OCI-LY7 (cell line): ENCODE data around the gene PPP1R36. TPM values are rescaled to one million over a fixed set of nuclear protein-coding genes. Genes with fewer than 3 reads are reported as not detected.

Source experiments
- BruUV-seq: library from RNA; stranded (reverse); fragments of 400-500 nt; replicated peaks from 2 replicates; lab custom pipeline; 2021; lab: Mats Ljungman, UMichigan
- CTCF ChIA-PET: fragments of 300-600 bp; sonication (Branson Sonifier 250); formaldehyde crosslinking; loops from one replicate; lab custom pipeline; 2022; ENCODE audit warnings: antibody characterized with exemption; ENCODE audit not compliant: unreplicated experiment; lab: Charles Lee
- POLR2A ChIA-PET: fragments of 300-600 bp; sonication (Branson Sonifier 250); formaldehyde crosslinking; loops from one replicate; lab custom pipeline; 2022; ENCODE audit warnings: antibody characterized with exemption; lab: Charles Lee
- DNase-seq: peaks from one replicate; pipeline ENCODE4 v3.0.0-alpha.2; 2015; ENCODE audit warnings: low spot score
- H2AFZ ChIP-seq: fragments of 200-600 bp; sonication (generic), shearing (Covaris generic); 2 replicates; pipeline ENCODE4 v1.6.1; 2014; ENCODE audit warnings: mild to moderate bottlenecking, antibody characterized with exemption, low read length, moderate library complexity
- H3K27ac ChIP-seq: fragments of 200-600 bp; sonication (generic); 2 replicates; pipeline ENCODE4 v1.5.1; 2014; ENCODE audit warnings: mixed run types, low read depth, mild to moderate bottlenecking, moderate library complexity, low read length, inconsistent platforms; ENCODE audit not compliant: poor library complexity, severe bottlenecking
- H3K36me3 ChIP-seq: fragments of 200-600 bp; sonication (generic); 2 replicates; pipeline ENCODE4 v1.6.1; 2014; ENCODE audit warnings: mild to moderate bottlenecking, antibody characterized with exemption, low read length, moderate library complexity, mixed read lengths; ENCODE audit not compliant: insufficient read depth
- H3K4me1 ChIP-seq: fragments of 200-600 bp; sonication (generic); 2 replicates; pipeline ENCODE4 v1.5.1; 2014; ENCODE audit warnings: mild to moderate bottlenecking, low read length; ENCODE audit not compliant: insufficient read depth, poor library complexity, severe bottlenecking
- H3K4me2 ChIP-seq: fragments of 200-600 bp; sonication (generic); 2 replicates; pipeline ENCODE4 v1.6.1; 2014; ENCODE audit warnings: mild to moderate bottlenecking, low read length
- H3K4me3 ChIP-seq: fragments of 200-600 bp; sonication (generic); 2 replicates; pipeline ENCODE4 v1.5.1; 2014; ENCODE audit warnings: mild to moderate bottlenecking, low read depth, low read length; ENCODE audit not compliant: poor library complexity, severe bottlenecking
- H3K79me2 ChIP-seq: fragments of 200-600 bp; sonication (generic); 2 replicates; pipeline ENCODE4 v1.6.1; 2016; ENCODE audit warnings: low read depth, mild to moderate bottlenecking, low read length, moderate library complexity, mixed read lengths; ENCODE audit not compliant: insufficient read depth
- H3K9me2 ChIP-seq: fragments of 200-600 bp; sonication (generic); 2 replicates; pipeline ENCODE4 v1.6.1; 2016; ENCODE audit warnings: mild to moderate bottlenecking, low read length, mixed read lengths; ENCODE audit not compliant: insufficient read depth
- H3K9me3 ChIP-seq: fragments of 200-600 bp; sonication (generic); 2 replicates; pipeline ENCODE4 v1.6.1; 2014; ENCODE audit warnings: mild to moderate bottlenecking, mixed run types, low read length, mixed read lengths
- H4K20me1 ChIP-seq: fragments of 200-600 bp; sonication (generic); 2 replicates; pipeline ENCODE4 v1.6.1; 2014; ENCODE audit warnings: mild to moderate bottlenecking, antibody characterized with exemption, low read length, moderate library complexity, mixed read lengths; ENCODE audit not compliant: insufficient read depth
- EZH2phosphoT487 ChIP-seq: fragments of 200-600 bp; sonication (generic); IDR thresholded peaks from 2 replicates; pipeline ENCODE4 v1.6.1; 2018; ENCODE audit warnings: low read depth, borderline replicate concordance, mild to moderate bottlenecking, mixed run types, antibody characterized with exemption, low read length, moderate library complexity, mixed read lengths
- intact Hi-C: fragments of 100-400 bp; cut with micrococcal nuclease; formaldehyde crosslinking; loops from one replicate; pipeline ENCODE4 v1.10.0; 2022; ENCODE audit not compliant: unreplicated experiment
- total RNA-seq, 2 experiments: library from RNA; depleted of rRNA in 1 of 2; stranded (reverse); fragments of >200 nt in 1 of 2; shearing (Covaris generic) in 1 of 2; gene quantifications; 2 replicates each; pipeline ENCODE4 v1.2.3, GENCODE V29; 2014 to 2022
- TF ChIP-seq, protein P1 (sequence below): fragments of 200-600 bp; sonication (generic); conservative IDR thresholded peaks from 2 replicates; pipeline ENCODE4 v1.5.1; 2014; ENCODE audit warnings: mild to moderate bottlenecking, antibody characterized with exemption, low read length, moderate library complexity, mixed read lengths

PPP1R36 gene
- total RNA-seq, 2 experiments from 2014 or later = not detected

DNA sequence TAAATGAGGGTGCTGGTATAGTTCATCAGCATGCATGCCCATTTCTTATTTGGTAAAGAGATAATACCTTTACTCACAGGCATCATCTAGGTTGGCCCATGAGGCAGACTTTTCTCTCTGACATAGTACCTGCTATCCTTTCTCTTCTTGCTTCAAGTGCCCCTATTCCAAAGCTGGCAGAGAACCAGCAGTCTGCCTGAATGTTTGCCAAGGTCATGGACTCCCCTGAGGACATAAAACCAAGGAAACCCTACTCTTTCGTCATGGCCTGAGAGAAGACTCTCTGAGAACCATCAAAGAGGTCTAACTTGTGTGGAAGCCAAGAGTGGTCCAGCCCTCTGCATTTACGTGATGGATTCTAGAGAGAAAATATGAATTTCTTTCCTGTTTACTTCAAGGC is 11.9 kb downstream of the PPP1R36 start:
- no peaks in the 10 kb centered on the region for H4K20me1 ChIP-seq
- H3K79me2 ChIP-seq = no peaks in the 10 kb centered on the region
- no peaks in the 10 kb centered on the region for H3K4me1 ChIP-seq
- ChIA-PET CTCF (no interaction called here), POLR2A (interaction anchor here (1.1 to 1.4 kb wide), 2 partner anchors 11 to 40 kb away, joined by 4 to 5 read pairs; no protein-coding TSS in a partner anchor)
- no peak for DNase-seq
- no TSS peak for BruUV-seq
- H3K4me3 ChIP-seq = no peak overlapping the region
- intact Hi-C loops = no loop called here
- no peaks in the 10 kb centered on the region for H3K9me3 ChIP-seq
- no peaks in the 10 kb centered on the region for H3K36me3 ChIP-seq
- TF ChIP-seq EZH2phosphoT487 = no peak
- TF ChIP-seq, protein P1, sequence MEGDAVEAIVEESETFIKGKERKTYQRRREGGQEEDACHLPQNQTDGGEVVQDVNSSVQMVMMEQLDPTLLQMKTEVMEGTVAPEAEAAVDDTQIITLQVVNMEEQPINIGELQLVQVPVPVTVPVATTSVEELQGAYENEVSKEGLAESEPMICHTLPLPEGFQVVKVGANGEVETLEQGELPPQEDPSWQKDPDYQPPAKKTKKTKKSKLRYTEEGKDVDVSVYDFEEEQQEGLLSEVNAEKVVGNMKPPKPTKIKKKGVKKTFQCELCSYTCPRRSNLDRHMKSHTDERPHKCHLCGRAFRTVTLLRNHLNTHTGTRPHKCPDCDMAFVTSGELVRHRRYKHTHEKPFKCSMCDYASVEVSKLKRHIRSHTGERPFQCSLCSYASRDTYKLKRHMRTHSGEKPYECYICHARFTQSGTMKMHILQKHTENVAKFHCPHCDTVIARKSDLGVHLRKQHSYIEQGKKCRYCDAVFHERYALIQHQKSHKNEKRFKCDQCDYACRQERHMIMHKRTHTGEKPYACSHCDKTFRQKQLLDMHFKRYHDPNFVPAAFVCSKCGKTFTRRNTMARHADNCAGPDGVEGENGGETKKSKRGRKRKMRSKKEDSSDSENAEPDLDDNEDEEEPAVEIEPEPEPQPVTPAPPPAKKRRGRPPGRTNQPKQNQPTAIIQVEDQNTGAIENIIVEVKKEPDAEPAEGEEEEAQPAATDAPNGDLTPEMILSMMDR = no peak
- H3K27ac ChIP-seq = no peak overlapping the region
- no peaks in the 10 kb centered on the region for H3K9me2 ChIP-seq
- no peak overlapping the region for H2AFZ ChIP-seq
- H3K4me2 ChIP-seq = no peak overlapping the region

DNA sequence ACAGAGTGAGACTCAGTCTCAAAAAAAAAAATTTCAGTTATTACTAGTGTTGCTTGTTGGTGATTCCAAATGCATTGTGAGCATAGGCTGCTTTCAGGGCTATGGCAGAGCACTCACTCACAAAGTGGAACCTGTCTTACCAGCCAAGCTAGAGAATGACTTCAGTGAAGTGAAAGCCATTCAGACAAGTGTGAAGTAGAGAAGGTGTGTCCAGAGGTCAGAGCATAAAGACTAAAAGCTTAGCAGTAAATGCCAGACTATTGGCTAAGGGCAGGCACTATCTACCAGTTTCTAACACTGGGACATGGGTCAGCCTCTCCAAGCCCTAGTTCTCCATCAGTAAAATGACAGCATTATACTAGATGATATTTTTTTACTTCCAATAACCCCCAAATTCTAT is 12.7 kb downstream of the PPP1R36 start:
- H4K20me1 ChIP-seq = no peaks in the 10 kb centered on the region
- H3K27ac ChIP-seq = no peak overlapping the region
- TF ChIP-seq EZH2phosphoT487 = no peak
- TF ChIP-seq, protein P1 = no peak
- ChIA-PET CTCF (no interaction called here), POLR2A (interaction anchor here (0.6 kb wide), 1 partner anchor 11 kb away, joined by 3 read pairs; no protein-coding TSS in a partner anchor)
- BruUV-seq = no TSS peak
- intact Hi-C loops = no loop called here
- no peaks in the 10 kb centered on the region for H3K79me2 ChIP-seq
- no peak overlapping the region for H2AFZ ChIP-seq
- no peak overlapping the region for H3K4me2 ChIP-seq
- DNase-seq = no peak
- H3K9me3 ChIP-seq = no peaks in the 10 kb centered on the region
- no peak overlapping the region for H3K4me3 ChIP-seq
- no peaks in the 10 kb centered on the region for H3K9me2 ChIP-seq
- no peaks in the 10 kb centered on the region for H3K4me1 ChIP-seq
- no peaks in the 10 kb centered on the region for H3K36me3 ChIP-seq

GRCh38 chr14:64563696-64564095 is 13.9 kb downstream of the PPP1R36 start:
- no peak overlapping the region for H2AFZ ChIP-seq
- TF ChIP-seq, protein P1 = no peak
- no peak for TF ChIP-seq EZH2phosphoT487
- no peaks in the 10 kb centered on the region for H3K9me3 ChIP-seq
- no peak overlapping the region for H3K4me3 ChIP-seq
- ChIA-PET CTCF (no interaction called here), POLR2A (no interaction called here)
- no peaks in the 10 kb centered on the region for H4K20me1 ChIP-seq
- no peak overlapping the region for H3K27ac ChIP-seq
- DNase-seq = no peak
- BruUV-seq = no TSS peak
- H3K4me2 ChIP-seq = no peak overlapping the region
- no peaks in the 10 kb centered on the region for H3K36me3 ChIP-seq
- no peaks in the 10 kb centered on the region for H3K79me2 ChIP-seq
- H3K4me1 ChIP-seq = no peaks in the 10 kb centered on the region
- intact Hi-C loops = no loop called here
- no peaks in the 10 kb centered on the region for H3K9me2 ChIP-seq
